ENCODE measurements around the gene ARHGEF19.
"Not testable (repeated sequence)": the region's sequence is repeated elsewhere in the genome, so short reads cannot be mapped to it uniquely, and the experiment has no call there.

The ARHGEF19 gene

GRCh38 chr1:16221499-16221898 lies 9.0 kb upstream of the ARHGEF19 start:
- DNase-seq (ENCODE audit: low spot score): no peak

GRCh38 chr1:16219968-16220500 lies 7.6 kb upstream of the ARHGEF19 start:
- DNase-seq (ENCODE audit: low spot score): no peak

DNA sequence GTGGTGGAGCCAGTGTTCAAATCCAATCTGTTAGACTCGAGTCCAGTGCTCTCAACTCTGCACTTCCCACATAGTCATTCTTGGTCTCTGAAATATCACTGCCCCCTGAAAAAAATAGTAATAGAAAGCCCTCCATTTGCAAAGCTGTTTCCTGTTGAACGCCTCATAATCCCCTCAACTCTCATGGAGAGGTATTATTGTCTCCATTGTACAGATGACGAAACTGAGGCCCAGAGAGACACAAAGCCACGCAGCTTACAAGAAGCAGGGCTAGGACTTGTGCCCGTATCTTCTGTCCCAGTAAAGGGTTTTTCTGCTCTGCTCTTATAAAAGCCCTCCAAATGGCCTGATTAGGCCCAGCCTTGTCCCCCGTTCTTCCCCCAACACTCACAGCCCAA lies 6.2 kb upstream of the ARHGEF19 start:
- no peak for DNase-seq (ENCODE audit: low spot score)

- no peak for DNase-seq (ENCODE audit: low spot score)
These were observed 5.7 kb upstream of the ARHGEF19 start for GRCh38 chr1:16218014-16218673.

DNA sequence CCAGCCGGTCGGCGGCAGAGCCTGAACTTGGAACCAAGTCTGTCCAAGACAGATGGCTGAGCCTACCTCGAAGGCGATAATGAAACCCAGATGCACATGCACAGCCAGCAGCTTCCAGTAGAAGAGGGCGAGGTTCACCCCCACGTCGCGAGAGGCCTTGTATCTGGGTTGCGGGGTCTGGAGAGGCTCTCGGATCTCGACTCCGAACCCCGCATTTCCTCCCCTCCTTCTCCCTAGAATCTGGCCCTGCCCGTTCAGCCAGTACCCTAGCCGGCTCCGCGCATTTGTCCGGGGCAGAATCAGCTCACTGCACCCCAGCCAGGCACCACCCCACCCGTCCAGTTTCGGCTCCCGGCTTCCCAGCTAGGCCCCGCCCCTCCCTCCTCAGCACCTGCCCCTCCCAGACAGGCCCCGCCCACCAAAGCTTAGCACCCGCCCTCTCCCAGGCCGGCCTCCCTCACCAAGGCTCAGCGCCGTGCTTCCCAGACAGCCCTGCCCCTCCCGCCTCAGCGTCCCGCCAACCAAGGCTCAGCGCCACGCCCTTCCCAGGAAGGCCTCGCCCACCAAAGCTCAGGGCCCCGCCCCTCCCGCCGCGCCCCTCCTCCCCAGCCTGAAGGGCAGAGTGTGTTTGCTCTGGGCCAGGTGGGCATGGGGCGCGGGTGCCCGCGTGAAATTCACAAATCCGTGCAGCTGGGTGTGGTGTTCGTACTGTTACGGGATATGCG lies 4.8 kb upstream of the ARHGEF19 start:
- DNase-seq (ENCODE audit: low spot score): peak; percentile 96

DNA sequence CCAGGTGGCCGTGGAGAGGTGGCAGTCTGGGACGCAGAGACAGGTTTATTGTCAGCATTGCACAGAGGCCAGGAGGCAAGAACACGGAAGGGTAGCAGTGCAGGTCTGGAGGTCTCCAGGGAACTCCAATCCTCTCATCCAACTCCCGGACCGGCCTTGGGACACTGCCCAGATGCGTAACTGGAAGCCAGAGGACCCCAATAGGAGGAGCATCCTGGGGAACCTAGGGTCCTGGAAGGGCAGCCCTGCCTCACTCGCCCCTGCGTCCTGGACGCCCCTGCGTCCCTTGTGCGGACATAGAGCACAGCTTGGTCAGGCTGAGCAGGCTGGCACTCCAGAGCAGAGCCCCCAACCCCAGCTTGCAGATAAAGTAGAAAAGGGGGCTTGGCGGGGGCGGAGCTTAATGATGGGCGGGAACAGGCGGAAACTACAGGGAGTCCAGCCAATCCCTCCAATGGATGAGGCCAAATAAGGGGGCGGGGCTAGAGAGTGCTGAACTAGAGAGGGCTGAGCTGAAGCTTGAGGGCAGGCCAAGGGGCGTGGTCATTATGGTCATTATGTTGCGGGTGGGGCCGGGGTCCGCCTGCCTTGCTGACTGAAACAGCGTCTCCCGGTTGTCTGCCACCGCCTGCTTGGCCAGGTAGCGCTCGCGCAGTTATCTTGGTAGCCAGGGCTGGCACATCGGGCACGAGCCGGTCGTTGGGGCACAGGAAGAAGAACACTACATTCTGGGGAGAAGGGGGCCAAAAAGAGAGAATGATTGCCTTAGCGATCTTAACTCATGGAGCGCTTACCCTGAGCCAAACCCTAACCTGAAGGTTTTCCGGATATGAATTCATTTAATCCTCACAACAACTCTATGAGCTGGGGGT lies 3.7 kb upstream of the ARHGEF19 start:
- peak; percentile 87 for DNase-seq (ENCODE audit: low spot score)

GRCh38 chr1:16215240-16215639 lies 2.8 kb upstream of the ARHGEF19 start:
- not testable (repeated sequence) for DNase-seq (ENCODE audit: low spot score)

DNA sequence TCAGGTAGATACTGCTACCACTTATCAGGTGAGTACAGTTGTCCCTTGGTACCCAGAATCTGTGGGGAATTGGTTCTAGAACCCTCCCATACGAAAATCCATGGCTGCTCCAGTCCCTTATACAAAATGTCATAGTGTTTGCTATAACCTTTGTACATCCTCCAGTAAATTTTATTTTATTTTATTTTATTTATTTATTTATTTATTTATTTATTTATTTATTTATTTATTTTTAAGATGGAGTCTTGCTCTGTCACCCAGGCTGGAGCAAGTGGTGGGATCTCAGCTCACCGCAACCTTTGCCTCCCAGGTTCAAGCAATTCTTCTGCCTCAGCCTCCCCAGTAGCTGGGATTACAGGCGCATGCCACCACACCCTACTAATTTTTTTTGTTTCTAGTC lies 1.1 kb upstream of the ARHGEF19 start:
- DNase-seq (ENCODE audit: low spot score): not testable (repeated sequence)

DNA sequence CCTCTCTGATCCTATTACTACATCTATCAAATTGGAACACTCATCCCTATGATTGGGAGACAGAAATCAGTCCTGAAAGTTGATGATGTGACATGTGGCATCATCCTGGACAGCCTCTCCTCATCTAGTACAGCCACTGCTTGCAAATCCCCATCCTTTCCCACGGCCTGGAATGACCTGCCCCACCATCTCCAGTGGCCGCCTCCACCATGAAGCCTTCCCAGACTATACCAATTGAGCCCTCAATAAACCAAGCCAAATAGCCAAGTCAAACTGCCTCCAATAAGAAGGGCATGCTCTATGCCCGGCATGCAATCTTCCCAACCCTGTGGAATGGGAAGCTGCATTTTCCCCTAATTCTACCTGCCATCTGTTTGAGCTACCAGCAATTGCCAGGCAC lies 561 bp upstream of the ARHGEF19 start:
- no peak for DNase-seq (ENCODE audit: low spot score)

DNA sequence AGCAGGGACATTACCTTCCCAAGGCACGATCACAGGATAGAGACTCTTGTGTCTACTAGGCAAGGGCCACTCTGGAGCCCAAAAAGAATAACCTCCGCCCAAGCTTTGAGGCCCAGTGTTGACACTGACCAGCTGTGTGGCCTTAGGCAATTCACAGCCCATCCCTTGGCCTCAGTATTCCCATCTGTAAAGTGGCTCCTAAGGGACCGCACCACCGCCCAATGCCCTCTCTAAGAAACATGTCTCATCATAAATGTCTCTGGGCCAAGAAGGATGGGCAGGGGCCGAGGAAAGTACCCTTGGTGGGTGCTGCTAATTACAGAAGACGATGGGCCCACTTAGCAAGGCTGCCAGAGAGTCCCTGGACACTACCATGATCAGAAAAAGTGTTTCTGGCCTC lies 628 bp downstream of the ARHGEF19 start:
- no peak for DNase-seq (ENCODE audit: low spot score)

DNA sequence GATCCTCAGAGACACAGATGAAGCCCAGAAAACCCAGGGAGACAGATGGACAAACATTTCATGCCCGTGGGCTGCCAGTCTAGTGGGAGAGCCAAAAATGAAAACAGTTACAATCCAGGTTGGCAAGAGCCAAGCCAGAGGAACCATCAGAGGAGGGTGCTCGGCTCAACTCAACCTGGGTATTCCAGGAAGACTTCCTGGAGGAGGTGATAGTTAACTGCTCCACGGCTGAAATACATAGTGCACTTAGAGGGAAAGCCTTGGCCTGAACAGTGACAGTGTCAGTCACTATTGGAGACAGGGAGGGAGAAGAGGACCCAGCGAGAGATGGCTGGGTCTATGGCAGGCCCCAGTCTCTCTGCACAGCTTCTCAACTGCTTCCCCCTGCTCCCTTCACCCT lies 1.9 kb downstream of the ARHGEF19 start:
- no peak for DNase-seq (ENCODE audit: low spot score)

- no peak for DNase-seq (ENCODE audit: low spot score)
These were observed 2.5 kb downstream of the ARHGEF19 start for GRCh38 chr1:16209847-16210407.

- DNase-seq (ENCODE audit: low spot score): no peak
These were observed 3.2 kb downstream of the ARHGEF19 start for GRCh38 chr1:16209132-16209846.

- no peak for DNase-seq (ENCODE audit: low spot score)
These were observed 4.0 kb downstream of the ARHGEF19 start for GRCh38 chr1:16208270-16208987.

GRCh38 chr1:16207318-16208269 lies 4.9 kb downstream of the ARHGEF19 start:
- no peak for DNase-seq (ENCODE audit: low spot score)

- DNase-seq (ENCODE audit: low spot score): peak; percentile 96
These were observed 5.7 kb downstream of the ARHGEF19 start for GRCh38 chr1:16206547-16207317.

- DNase-seq (ENCODE audit: low spot score): no peak
These were observed 6.4 kb downstream of the ARHGEF19 start for GRCh38 chr1:16205891-16206546.

- DNase-seq (ENCODE audit: low spot score): no peak
These were observed 7.1 kb downstream of the ARHGEF19 start for GRCh38 chr1:16205334-16205671.

Measured in left forelimb (tissue), 1 donor.